Cardiac fibroblast (primary cell): ENCODE measurements around the gene ACP7.

Experiments used
- DNase-seq, 2 donors: peaks; one replicate each; pipeline versions ENCODE4 v3.0.0 to v3.0.0-alpha.2; 2010; ENCODE audit warnings: low read depth in 2 of 2
- H3K4me3 ChIP-seq, 2 donors: replicated peaks in 1 of 2; 1 replicate in 1 of 2; 2 replicates in 1 of 2; pipeline ENCODE4 v1.5.1; 2011; ENCODE audit warnings: low read depth in 2 of 2, low read length in 2 of 2, mild to moderate bottlenecking in 2 of 2, moderate library complexity in 1 of 2
- TF ChIP-seq, protein P1 (sequence below): IDR thresholded peaks from one replicate; pipeline ENCODE4 v1.5.1; 2011; ENCODE audit warnings: low read depth, mild to moderate bottlenecking, low read length, inconsistent platforms

ACP7 gene, protein sequence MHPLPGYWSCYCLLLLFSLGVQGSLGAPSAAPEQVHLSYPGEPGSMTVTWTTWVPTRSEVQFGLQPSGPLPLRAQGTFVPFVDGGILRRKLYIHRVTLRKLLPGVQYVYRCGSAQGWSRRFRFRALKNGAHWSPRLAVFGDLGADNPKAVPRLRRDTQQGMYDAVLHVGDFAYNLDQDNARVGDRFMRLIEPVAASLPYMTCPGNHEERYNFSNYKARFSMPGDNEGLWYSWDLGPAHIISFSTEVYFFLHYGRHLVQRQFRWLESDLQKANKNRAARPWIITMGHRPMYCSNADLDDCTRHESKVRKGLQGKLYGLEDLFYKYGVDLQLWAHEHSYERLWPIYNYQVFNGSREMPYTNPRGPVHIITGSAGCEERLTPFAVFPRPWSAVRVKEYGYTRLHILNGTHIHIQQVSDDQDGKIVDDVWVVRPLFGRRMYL

DNA sequence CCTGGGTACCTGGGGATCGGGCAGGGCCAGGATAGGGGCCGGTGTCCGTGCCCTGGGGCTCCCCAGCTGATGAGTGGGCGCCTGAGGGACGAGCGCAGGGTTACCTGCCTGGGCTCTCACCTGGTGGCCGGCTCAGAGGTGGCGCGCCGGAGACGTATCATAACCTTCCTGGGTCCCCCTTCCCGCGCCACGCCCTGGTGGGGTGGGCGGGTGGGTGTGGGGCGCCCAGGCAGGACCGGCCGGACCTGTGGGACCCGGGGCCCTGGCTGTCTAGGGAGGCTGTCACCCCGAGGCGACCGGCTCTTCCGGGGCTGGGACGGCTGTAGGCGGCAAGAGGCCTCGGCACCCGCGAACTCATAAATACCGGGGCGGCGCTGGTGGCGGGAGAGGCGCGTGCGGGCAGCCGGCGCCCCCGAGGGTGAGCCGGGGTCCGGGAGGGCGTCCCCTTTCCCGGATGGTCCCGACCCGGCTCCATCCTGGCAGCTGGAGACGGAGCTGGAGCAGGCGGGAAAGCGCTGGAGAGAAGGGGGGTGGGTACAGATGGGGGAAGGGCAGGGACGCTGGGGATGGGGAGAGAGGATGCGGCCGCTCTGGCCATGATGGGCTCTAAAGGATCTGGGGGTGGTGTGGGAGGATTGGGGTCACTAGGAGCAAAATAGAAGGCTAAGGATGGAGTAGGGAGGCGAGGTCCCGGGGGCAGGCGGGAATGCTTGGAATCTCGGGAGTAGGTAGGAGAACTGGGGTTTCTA, at the start of gene ACP7:
Gene ACP7, plus strand, starts transcription at position 386 of the 749 bp plus-strand sequence. CDS start 902 bp downstream, outside the sequence.
- H3K4me3 ChIP-seq: peak within 1 kb of the TSS; percentile 19 to 48
- no peak for DNase-seq
- TF ChIP-seq, protein P1, sequence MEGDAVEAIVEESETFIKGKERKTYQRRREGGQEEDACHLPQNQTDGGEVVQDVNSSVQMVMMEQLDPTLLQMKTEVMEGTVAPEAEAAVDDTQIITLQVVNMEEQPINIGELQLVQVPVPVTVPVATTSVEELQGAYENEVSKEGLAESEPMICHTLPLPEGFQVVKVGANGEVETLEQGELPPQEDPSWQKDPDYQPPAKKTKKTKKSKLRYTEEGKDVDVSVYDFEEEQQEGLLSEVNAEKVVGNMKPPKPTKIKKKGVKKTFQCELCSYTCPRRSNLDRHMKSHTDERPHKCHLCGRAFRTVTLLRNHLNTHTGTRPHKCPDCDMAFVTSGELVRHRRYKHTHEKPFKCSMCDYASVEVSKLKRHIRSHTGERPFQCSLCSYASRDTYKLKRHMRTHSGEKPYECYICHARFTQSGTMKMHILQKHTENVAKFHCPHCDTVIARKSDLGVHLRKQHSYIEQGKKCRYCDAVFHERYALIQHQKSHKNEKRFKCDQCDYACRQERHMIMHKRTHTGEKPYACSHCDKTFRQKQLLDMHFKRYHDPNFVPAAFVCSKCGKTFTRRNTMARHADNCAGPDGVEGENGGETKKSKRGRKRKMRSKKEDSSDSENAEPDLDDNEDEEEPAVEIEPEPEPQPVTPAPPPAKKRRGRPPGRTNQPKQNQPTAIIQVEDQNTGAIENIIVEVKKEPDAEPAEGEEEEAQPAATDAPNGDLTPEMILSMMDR: no peak

DNA sequence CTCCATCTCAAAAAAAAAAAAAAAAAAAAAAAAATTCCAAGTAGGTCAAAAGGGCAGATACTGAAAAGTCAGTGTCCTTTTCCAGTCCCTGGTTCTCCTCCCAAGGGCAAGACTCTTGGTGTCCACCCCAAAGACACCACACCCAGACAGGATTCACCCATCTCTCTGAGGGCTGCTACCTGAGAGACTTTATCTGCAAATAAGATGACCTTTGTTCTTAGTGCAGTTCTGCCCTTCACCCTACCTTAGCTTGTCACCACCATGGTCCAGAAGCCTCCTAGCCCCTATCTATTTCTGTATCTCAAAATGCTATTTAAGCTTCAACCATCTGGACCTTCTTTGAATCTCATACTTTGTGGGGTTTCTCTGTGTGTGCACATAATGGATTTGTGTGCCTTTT, 47.6 kb upstream of the ACP7 start:
- TF ChIP-seq, protein P1: no peak
- H3K4me3 ChIP-seq: no peak overlapping the region
- no peak for DNase-seq

DNA sequence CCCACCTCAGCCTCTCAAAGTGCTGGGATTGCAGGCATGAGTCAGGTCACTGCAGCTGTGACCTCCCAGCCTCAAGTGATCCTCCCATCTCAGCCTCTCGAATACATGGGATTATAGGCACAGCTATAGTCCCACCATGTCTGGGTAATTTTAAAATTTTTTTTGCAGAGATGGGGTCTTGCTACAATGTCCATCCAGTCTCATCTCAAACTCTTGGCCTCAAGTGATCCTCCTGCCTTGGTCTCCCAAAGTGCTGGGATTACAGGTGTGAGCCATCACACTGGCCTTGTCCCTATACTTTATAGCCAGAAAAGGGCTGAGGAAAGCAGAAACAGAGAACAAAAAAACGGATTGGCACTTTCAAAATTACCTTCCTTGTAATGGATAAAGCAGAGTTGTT, 47.0 kb upstream of the ACP7 start:
- no peak overlapping the region for H3K4me3 ChIP-seq
- no peak for DNase-seq
- TF ChIP-seq, protein P1: no peak

DNA sequence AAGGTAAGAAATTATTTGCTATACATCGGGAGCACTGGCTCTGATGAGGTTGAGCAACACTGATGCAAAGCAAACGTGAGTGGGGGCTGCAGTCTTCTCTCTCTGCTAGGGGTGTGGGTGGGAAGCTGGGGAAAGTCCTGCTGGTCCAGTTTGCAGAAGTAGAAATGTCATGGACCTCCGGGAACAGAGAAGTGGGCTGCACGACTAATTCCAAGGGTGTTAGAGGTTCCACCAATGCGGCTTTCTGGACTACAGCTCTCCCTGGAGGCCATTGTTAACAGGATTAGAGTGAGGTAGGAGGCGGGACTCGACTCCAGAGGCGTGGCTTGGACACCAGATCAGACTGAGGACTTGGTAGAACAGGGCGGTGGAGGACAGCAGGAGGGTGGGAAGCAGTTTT, 46.1 kb upstream of the ACP7 start:
- DNase-seq: peak; percentile 51 to 54
- TF ChIP-seq, protein P1: peak; percentile 13
- no peak overlapping the region for H3K4me3 ChIP-seq

DNA sequence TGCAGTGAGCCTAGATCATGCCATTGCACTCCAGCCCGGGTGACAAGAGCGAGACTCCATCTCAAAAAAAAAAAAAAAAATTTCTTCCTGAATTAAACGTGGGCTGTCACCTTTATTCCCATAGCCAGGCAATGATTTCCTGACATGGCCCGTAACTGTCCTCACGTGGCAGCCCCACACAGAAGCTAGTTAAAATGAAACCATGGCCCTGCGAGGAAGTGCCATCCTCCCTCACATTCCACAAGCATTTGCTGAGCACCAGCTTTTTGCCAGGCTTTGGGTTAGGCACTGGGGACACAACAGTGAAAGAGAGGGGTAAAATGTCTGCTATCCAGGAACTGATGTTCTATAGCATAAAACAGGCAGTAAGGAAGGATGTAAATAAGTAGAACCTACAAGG, 38.7 kb upstream of the ACP7 start:
- TF ChIP-seq, protein P1: no peak
- H3K4me3 ChIP-seq: no peak overlapping the region
- no peak for DNase-seq

DNA sequence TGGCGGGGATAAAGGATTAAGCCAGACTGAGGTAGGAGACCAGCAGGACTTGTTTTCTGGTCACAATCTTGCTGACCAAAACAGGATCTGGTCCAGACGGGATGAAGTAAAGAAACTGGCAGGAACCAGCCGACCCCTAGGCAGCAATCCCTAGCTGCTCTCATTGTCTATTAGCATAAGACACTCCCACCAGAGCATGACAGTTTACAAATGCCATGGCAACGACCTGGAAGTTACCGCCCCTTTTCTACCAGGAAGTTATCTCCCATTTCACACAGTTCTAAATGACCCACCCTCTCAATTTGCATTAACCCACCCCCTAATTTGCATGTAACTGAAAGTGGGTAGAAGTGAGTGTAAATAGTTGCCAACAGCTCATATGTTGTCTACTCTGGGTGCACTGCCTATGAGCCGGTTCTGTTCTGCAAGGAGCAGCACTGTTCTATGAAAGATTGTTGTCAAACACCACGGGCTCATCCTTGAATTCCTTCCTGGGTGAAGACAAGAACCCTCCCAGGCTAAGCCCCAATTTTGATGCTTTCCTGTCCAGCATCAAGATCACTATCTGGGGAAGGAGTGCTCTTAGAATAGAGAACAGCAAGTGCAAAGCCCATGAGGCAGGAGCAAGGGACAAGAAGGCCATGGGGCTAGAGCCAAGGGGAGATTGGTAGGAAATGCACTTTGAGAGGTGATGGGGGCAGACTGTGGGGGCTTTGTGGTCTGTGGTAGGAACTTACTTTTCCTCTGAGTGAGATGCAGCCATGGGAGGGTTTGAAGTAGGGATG, 37.9 kb upstream of the ACP7 start:
- H3K4me3 ChIP-seq: no peak overlapping the region
- TF ChIP-seq, protein P1: no peak
- DNase-seq: peak; percentile 25 to 29
